ENCODE results near the gene VAMP2.
A peak's percentile ranks its signal among the peaks of the same experiment; 100 is the strongest.

DNA sequence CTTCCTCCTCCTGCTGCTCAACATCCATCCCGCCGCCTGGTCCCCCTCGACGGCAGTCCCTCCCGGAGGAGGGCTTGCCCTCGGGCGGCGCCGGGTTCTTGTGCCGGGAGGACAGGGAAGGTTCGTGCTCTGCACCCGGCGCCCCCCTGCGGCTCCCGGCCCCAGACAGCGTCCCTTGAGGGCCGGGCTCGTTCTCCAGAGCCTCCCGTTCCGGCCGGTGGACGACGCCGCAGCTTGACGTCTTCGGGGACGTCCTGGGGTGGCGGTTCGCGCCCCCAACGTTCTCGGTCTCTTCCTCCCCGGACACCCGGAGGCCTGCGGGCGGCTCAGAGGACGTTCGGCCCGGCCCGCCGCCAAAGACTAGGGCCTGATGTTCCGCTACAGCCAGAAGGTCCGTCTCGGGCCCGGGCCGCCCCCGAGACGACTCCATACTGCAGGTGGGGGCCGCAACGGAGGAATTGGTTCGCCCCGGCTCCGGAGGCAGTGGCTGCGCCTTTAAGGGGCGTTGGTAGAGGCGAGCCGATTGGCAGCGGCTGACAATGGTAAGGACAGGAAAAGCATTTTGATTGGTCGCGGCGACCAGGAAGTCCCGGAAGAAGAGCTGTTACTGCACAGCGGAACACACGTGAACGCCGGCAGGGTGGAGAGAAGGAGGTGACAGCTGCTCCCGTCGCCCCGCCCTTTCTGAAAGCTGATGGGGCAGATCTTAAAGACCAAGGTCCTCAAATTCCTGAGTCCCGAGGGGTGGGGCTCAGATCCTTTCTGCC lies 27.1 kb upstream of the VAMP2 start, which contains the start of gene BORCS6:
- TF ChIP-seq POLR2A (IDR thresholded peaks at IDR 0.05; ENCODE audit: low read depth, low read length) (peak; percentile 59), FOS (IDR thresholded peaks at IDR 0.05; ENCODE audit: low read depth, low read length) (no peak), BHLHE40 (IDR thresholded peaks at IDR 0.05; ENCODE audit: low read depth, low read length) (no peak), NFE2L2 (IDR thresholded peaks at IDR 0.05; ENCODE audit: low read depth, low read length) (no peak)
- TF ChIP-seq, protein P1, sequence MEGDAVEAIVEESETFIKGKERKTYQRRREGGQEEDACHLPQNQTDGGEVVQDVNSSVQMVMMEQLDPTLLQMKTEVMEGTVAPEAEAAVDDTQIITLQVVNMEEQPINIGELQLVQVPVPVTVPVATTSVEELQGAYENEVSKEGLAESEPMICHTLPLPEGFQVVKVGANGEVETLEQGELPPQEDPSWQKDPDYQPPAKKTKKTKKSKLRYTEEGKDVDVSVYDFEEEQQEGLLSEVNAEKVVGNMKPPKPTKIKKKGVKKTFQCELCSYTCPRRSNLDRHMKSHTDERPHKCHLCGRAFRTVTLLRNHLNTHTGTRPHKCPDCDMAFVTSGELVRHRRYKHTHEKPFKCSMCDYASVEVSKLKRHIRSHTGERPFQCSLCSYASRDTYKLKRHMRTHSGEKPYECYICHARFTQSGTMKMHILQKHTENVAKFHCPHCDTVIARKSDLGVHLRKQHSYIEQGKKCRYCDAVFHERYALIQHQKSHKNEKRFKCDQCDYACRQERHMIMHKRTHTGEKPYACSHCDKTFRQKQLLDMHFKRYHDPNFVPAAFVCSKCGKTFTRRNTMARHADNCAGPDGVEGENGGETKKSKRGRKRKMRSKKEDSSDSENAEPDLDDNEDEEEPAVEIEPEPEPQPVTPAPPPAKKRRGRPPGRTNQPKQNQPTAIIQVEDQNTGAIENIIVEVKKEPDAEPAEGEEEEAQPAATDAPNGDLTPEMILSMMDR (conservative IDR thresholded peaks at IDR 0.05; ENCODE audit: low read depth, low read length): no peak
- TF ChIP-seq, protein P2, sequence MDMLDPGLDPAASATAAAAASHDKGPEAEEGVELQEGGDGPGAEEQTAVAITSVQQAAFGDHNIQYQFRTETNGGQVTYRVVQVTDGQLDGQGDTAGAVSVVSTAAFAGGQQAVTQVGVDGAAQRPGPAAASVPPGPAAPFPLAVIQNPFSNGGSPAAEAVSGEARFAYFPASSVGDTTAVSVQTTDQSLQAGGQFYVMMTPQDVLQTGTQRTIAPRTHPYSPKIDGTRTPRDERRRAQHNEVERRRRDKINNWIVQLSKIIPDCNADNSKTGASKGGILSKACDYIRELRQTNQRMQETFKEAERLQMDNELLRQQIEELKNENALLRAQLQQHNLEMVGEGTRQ (IDR thresholded peaks at IDR 0.05; ENCODE audit: low read depth, low read length): peak; percentile 87
